NCI-H1048 (cell line): ENCODE measurements around the gene ZKSCAN5.

Source experiments
- DNase-seq: peaks from one replicate; lab custom pipeline; 2025; lab: John Stamatoyannopoulos, UW

Gene ZKSCAN5

GRCh38 chr7:99504603-99505323 is at the start of gene ZKSCAN5:
Gene ZKSCAN5 (plus strand): TSS chr7:99504662. CDS start chr7:99506045, 1,383 bp downstream.
- DNase-seq: peak; percentile 84

- no peak for DNase-seq
Observed at GRCh38 chr7:99455874-99456273, 48.6 kb upstream of the ZKSCAN5 start.

GRCh38 chr7:99456288-99456687 is 48.2 kb upstream of the ZKSCAN5 start:
- no peak for DNase-seq

GRCh38 chr7:99457050-99457649 is 47.3 kb upstream of the ZKSCAN5 start:
- no peak for DNase-seq

- no peak for DNase-seq
Observed at GRCh38 chr7:99457650-99458493, 46.6 kb upstream of the ZKSCAN5 start.

- no peak for DNase-seq
Observed at GRCh38 chr7:99459087-99459486, 45.4 kb upstream of the ZKSCAN5 start.

- DNase-seq: no peak
Observed at GRCh38 chr7:99460651-99461050, 43.8 kb upstream of the ZKSCAN5 start.

- no peak for DNase-seq
Observed at GRCh38 chr7:99461221-99461620, 43.2 kb upstream of the ZKSCAN5 start.

- no peak for DNase-seq
Observed at GRCh38 chr7:99465421-99465768, 39.1 kb upstream of the ZKSCAN5 start.

- no peak for DNase-seq
Observed at GRCh38 chr7:99468336-99468918, 36.0 kb upstream of the ZKSCAN5 start.

GRCh38 chr7:99469381-99470065 is 34.9 kb upstream of the ZKSCAN5 start:
- no peak for DNase-seq

- DNase-seq: peak; percentile 88
Observed at GRCh38 chr7:99472561-99473314, 31.7 kb upstream of the ZKSCAN5 start, which contains the start of gene ZNF789. Gene ZNF789 (plus strand): TSS chr7:99472890. CDS start chr7:99476457, 3,567 bp downstream.

- no peak for DNase-seq
Observed at GRCh38 chr7:99473315-99473596, 31.2 kb upstream of the ZKSCAN5 start.

- no peak for DNase-seq
Observed at GRCh38 chr7:99476107-99476506, 28.4 kb upstream of the ZKSCAN5 start.

- no peak for DNase-seq
Observed at GRCh38 chr7:99478464-99479440, 25.7 kb upstream of the ZKSCAN5 start.

- DNase-seq: no peak
Observed at GRCh38 chr7:99485094-99485493, 19.4 kb upstream of the ZKSCAN5 start.

GRCh38 chr7:99489235-99489634 is 15.2 kb upstream of the ZKSCAN5 start:
- DNase-seq: no peak

- DNase-seq: no peak
Observed at GRCh38 chr7:99490878-99491277, 13.6 kb upstream of the ZKSCAN5 start.

GRCh38 chr7:99493823-99494222 is 10.6 kb upstream of the ZKSCAN5 start:
- no peak for DNase-seq
